Keratinocyte (primary cell): ENCODE measurements around the gene DMKN. TPM values are rescaled to one million over a fixed set of nuclear protein-coding genes. Genes with fewer than 3 reads are reported as not detected.

Experiments used
- DNase-seq: peaks from one replicate; pipeline ENCODE4 v3.0.0-alpha.2; 2011; ENCODE audit warnings: low read depth, missing footprints, low spot score
- FAIRE-seq: peaks from 2 replicates; lab custom pipeline; 2011; peaks lifted over from hg19 to GRCh38; lab: Jason Lieb, UNC
- H2AFZ ChIP-seq: 2 replicates; pipeline ENCODE4 v1.6.0; 2012; ENCODE audit warnings: low read length, control low read depth, inconsistent platforms; ENCODE audit not compliant: control insufficient read depth
- H3K27ac ChIP-seq: 2 replicates; pipeline ENCODE4 v1.5.1; 2011; ENCODE audit warnings: low read length; ENCODE audit not compliant: control insufficient read depth, insufficient read depth
- H3K27me3 ChIP-seq: 3 replicates; pipeline ENCODE4 v1.6.0; 2011; ENCODE audit warnings: low read length; ENCODE audit not compliant: control insufficient read depth, insufficient read depth; ENCODE audit errors: extremely low read depth
- H3K36me3 ChIP-seq, 2 experiments: 2 replicates in 1 of 2; 3 replicates in 1 of 2; pipeline ENCODE4 v1.5.1; 2011; ENCODE audit warnings: low read length in 2 of 2, mild to moderate bottlenecking in 1 of 2; ENCODE audit not compliant: control insufficient read depth in 2 of 2, insufficient read depth in 2 of 2; ENCODE audit errors: extremely low read depth in 1 of 2
- H3K4me1 ChIP-seq: 3 replicates; pipeline ENCODE4 v1.5.1; 2011; ENCODE audit warnings: low read length; ENCODE audit not compliant: control insufficient read depth, insufficient read depth; ENCODE audit errors: extremely low read depth
- H3K4me2 ChIP-seq: 3 replicates; pipeline ENCODE4 v1.6.0; 2011; ENCODE audit warnings: low read depth, low read length; ENCODE audit not compliant: control insufficient read depth, insufficient read depth; ENCODE audit errors: extremely low read depth
- H3K4me3 ChIP-seq, 3 experiments: fragments of 200-600 bp in 1 of 3; sonication (generic) in 1 of 3; 2 replicates in 2 of 3; 3 replicates in 1 of 3; pipeline ENCODE4 v1.5.1; 2011 to 2016; ENCODE audit warnings: low read length in 3 of 3, mild to moderate bottlenecking in 3 of 3, control low read depth in 2 of 3, inconsistent platforms in 1 of 3, low read depth in 1 of 3, mixed read lengths in 1 of 3, mixed run types in 1 of 3, moderate library complexity in 1 of 3; ENCODE audit not compliant: control insufficient read depth in 2 of 3, insufficient read depth in 2 of 3; ENCODE audit errors: extremely low read depth in 1 of 3
- H3K79me2 ChIP-seq: 2 replicates; pipeline ENCODE4 v1.6.0; 2012; ENCODE audit warnings: low read length; ENCODE audit not compliant: control insufficient read depth, insufficient read depth
- H3K9ac ChIP-seq: 3 replicates; pipeline ENCODE4 v1.6.0; 2011; ENCODE audit warnings: low read length; ENCODE audit not compliant: control insufficient read depth, insufficient read depth; ENCODE audit errors: extremely low read depth
- H3K9me1 ChIP-seq: 3 replicates; pipeline ENCODE4 v1.6.0; 2011; ENCODE audit warnings: low read length; ENCODE audit not compliant: control insufficient read depth, insufficient read depth; ENCODE audit errors: extremely low read depth
- H3K9me3 ChIP-seq: 2 replicates; pipeline ENCODE4 v1.5.1; 2012; ENCODE audit warnings: low read depth, low read length; ENCODE audit not compliant: control insufficient read depth
- H4K20me1 ChIP-seq: 3 replicates; pipeline ENCODE4 v1.6.0; 2011; ENCODE audit warnings: low read length; ENCODE audit not compliant: control insufficient read depth, insufficient read depth; ENCODE audit errors: extremely low read depth
- CTCF ChIP-seq, 3 experiments: IDR thresholded peaks in 1 of 3; conservative IDR thresholded peaks in 1 of 3; optimal IDR thresholded peaks in 1 of 3; 2 replicates in 2 of 3; 3 replicates in 1 of 3; pipeline versions ENCODE3 to v1.5.1; 2011; ENCODE audit warnings: low read length in 3 of 3, mild to moderate bottlenecking in 3 of 3, moderate library complexity in 2 of 3, control low read depth in 1 of 3, inconsistent platforms in 1 of 3; ENCODE audit not compliant: insufficient read depth in 2 of 3; ENCODE audit errors: extremely low read depth in 1 of 3
- EZH2 ChIP-seq: IDR thresholded peaks from one replicate; pipeline ENCODE4 v1.6.1; 2012; ENCODE audit warnings: inconsistent platforms, mild to moderate bottlenecking, low read length, moderate library complexity
- dilution Hi-C: fragments of 300-500 bp; cut with MboI; formaldehyde crosslinking; loops from one replicate; pipeline ENCODE4 v1.7.0; 2020; ENCODE audit warnings: low sequenced_read_pairs; ENCODE audit not compliant: extremely low pct_ligation_motif_present
- polyA plus RNA-seq, 5 experiments: library from polyadenylated mRNA; depleted of rRNA in 3 of 5; stranded (reverse) in 3 of 5; stranded (forward) in 1 of 5; unstranded in 1 of 5; fragments of >200 nt; gene quantifications; 1 replicate in 1 of 5; 2 replicates in 3 of 5; 3 replicates in 1 of 5; pipeline versions ENCODE4 v1.2.1 to v1.2.3, GENCODE V29; 2011 to 2012; ENCODE audit warnings: missing spikeins in 2 of 5, low read depth in 1 of 5, low replicate concordance in 1 of 5

Gene DMKN
- polyA plus RNA-seq, 1 donor (not counting 4 experiments of a cell fraction or from before 2014, with no cell fraction given): 235 TPM

GRCh38 chr19:35534803-35535480, 21.5 kb upstream of the DMKN start:
- Histone ChIP-seq H3K27ac (no peak overlapping the region), H3K9ac (no peak overlapping the region), H3K4me3 (no peak overlapping the region), H2AFZ (no peak overlapping the region), H3K27me3 (peaks cover 30% of the 10 kb centered on the region), H3K9me1 (no peaks in the 10 kb centered on the region), H3K4me2 (no peak overlapping the region), H3K36me3 (no peaks in the 10 kb centered on the region), H3K4me1 (no peaks in the 10 kb centered on the region), H3K79me2 (no peaks in the 10 kb centered on the region), H3K9me3 (no peaks in the 10 kb centered on the region), H4K20me1 (no peaks in the 10 kb centered on the region)
- DNase-seq (no peak), FAIRE-seq (no peak)
- dilution Hi-C loops: no loop called here
- TF ChIP-seq EZH2: no peak
- no peak for TF ChIP-seq CTCF (optimal IDR thresholded peaks at IDR 0.05 in 1 of 3, IDR thresholded peaks at IDR 0.05 in 1 of 3, conservative IDR thresholded peaks at IDR 0.05 in 1 of 3; ENCODE audit: extremely low read depth in 1 of 3, insufficient read depth in 2 of 3, low read length in 3 of 3)

GRCh38 chr19:35533822-35534392, 20.5 kb upstream of the DMKN start:
- Histone ChIP-seq H3K4me2 (peak overlapping the region; percentile 41), H4K20me1 (no peaks in the 10 kb centered on the region), H3K27me3 (peaks cover 30% of the 10 kb centered on the region), H3K79me2 (no peaks in the 10 kb centered on the region), H3K36me3 (no peaks in the 10 kb centered on the region), H3K9ac (no peak overlapping the region), H3K27ac (no peak overlapping the region), H2AFZ (no peak overlapping the region), H3K9me1 (no peaks in the 10 kb centered on the region), H3K9me3 (no peaks in the 10 kb centered on the region), H3K4me3 (no peak overlapping the region), H3K4me1 (no peaks in the 10 kb centered on the region)
- DNase-seq (no peak), FAIRE-seq (no peak)
- dilution Hi-C loops: no loop called here
- TF ChIP-seq CTCF (optimal IDR thresholded peaks at IDR 0.05 in 1 of 3, IDR thresholded peaks at IDR 0.05 in 1 of 3, conservative IDR thresholded peaks at IDR 0.05 in 1 of 3; ENCODE audit: extremely low read depth in 1 of 3, insufficient read depth in 2 of 3, low read length in 3 of 3) (no peak), EZH2 (peak; percentile 56)
